Globus pallidus (tissue), 1 donor: ENCODE results near the gene TMC2.
"Not testable (repeated sequence)": the region's sequence is repeated elsewhere in the genome, so short reads cannot be mapped to it uniquely, and the experiment has no call there.

Experiments used
- DNase-seq: peaks from one replicate; pipeline ENCODE4 v3.0.0-alpha.2; 2015; ENCODE audit warnings: low spot score

TMC2 gene

GRCh38 chr20:2536560-2536986 is at the start of gene TMC2:
TMC2 (plus strand) TSS chr20:2536573; CDS start chr20:2536622, 49 bp downstream.
- no peak for DNase-seq

- not testable (repeated sequence) for DNase-seq
These were observed 33.5 kb upstream of the TMC2 start for GRCh38 chr20:2502808-2503384.

GRCh38 chr20:2504803-2505202 is 31.6 kb upstream of the TMC2 start:
- not testable (repeated sequence) for DNase-seq

DNA sequence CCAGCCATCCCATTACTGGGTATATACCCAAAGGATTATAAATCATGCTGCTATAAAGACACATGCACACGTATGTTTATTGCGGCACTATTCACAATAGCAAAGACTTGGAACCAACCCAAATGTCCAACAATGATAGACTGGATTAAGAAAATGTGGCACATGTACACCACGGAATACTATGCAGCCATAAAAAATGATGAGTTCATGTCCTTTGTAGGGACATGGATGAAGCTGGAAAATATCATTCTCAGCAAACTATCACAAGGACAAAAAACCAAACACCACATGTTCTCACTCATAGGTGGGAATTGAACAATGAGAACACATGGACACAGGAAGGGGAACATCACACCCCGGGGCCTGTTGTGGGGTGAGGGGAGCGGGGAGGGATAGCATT is 29.9 kb upstream of the TMC2 start:
- not testable (repeated sequence) for DNase-seq

DNA sequence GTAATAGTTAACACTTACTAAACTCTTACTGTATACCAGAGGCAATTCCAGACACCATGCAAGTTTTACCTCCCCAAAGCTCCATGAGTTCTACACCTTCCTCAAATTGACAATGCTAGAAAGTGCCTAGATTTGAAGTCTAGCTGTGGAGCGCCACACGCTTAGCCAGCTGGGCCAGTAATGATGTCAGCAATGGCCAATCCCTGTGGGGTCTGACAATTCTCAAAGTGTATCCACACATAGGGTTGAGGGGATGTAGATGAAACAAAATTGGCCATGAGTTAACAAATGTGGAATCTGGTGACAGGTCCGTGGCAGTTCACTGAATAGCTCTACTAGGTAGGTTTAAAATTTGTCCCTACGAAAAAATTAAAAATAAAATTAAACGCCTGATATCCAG is 28.9 kb upstream of the TMC2 start:
- DNase-seq, result no peak

- no peak for DNase-seq
These were observed 28.3 kb upstream of the TMC2 start for GRCh38 chr20:2507875-2508630.

- peak; percentile 88 for DNase-seq
These were observed 27.5 kb upstream of the TMC2 start, which contains the start of gene ZNF343 for GRCh38 chr20:2508631-2509467. ZNF343 (minus strand) TSS chr20:2508915; CDS start chr20:2493895, 15,020 bp downstream.

GRCh38 chr20:2509468-2509781 is 26.9 kb upstream of the TMC2 start:
- DNase-seq, result no peak

DNA sequence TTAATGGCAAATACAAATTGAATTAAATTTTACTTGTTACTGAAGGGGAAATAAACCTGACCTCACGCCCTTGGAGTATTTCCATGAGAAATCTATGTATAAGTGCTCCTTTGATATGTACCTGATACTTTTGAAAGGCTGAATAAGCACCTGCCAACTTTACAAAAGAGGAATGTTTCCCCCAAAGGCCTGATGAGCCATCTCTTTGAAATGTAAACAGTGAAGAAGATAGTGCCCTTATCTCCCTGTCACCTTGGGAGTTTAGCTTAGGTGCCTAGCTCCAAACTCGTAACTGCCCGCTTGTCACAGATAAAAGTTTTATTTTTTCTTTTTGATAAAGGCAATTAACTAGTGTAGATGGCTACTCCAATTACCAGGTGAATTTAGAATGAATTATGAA is 26.6 kb upstream of the TMC2 start:
- no peak for DNase-seq

GRCh38 chr20:2515203-2515602 is 21.2 kb upstream of the TMC2 start:
- DNase-seq, result no peak

DNA sequence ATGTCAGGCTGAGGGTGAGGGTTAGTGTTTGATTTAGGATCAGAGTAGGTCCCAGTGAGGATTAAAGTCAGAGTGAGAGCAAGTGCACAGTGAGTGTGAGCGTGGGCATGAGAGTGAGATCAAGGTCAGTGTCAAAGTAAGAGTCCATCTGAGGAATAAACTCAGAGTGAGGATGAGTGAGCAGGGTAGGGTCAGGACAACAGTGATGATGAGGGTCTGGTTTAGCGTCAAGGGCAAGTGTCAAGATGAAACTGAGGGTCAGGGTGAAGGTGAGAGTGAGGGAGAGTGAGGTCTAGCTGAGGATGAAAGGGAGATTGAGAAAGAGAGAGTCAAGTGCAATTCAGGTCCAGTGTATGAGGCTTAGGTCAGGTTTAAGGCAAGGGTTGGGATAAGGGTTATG is 20.0 kb upstream of the TMC2 start:
- DNase-seq, result no peak

- DNase-seq, result no peak
These were observed 18.3 kb upstream of the TMC2 start for GRCh38 chr20:2518096-2518495.

DNA sequence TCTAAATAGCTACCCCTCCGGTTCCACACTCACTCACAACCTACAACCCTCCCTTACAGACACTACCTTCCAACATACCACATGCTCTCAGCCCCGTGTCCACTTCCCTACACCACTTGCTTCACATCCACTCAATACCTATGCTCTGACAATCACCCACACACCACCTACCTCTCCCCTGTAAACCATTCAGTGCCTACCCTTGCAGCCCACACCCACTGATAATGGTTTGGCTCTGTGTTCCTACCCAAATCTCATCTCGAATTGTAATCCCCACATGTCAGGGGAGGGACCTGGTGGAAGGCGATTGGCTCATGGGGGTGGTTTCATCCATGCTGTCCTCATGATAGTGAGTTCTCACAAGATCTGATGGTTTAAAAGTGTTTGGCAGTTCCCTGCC is 17.8 kb upstream of the TMC2 start:
- no peak for DNase-seq

DNA sequence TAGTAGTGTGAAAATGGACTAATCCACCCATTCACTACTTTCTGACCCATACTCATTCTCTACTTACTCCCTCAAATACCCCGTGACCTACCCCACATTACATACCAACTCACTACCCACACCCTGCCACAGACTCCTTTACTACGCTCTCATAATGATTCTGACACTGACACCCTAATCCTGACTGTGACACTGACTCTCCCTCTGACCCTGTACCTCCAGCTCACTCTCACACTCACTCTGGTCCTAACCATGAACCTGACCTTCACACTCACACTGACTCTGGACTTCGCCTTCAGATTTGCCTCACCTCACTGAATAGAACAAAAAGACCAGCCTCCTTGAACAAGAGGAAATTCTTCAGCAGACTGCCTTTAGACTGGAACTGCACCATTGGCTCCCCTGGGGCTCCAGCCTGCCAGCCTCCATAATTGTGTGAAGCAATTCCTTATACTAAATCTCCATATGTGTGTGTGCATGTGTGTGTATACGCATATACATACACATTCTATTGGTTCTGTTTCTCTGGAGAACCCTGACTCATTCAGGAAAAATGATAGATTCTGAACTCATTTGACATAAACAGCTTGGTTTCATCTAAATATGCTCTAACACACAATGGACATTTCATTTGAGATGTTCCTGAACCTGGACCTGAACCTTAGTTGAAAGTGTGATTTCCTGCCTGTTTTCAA is 17.1 kb upstream of the TMC2 start:
- DNase-seq, result no peak

DNA sequence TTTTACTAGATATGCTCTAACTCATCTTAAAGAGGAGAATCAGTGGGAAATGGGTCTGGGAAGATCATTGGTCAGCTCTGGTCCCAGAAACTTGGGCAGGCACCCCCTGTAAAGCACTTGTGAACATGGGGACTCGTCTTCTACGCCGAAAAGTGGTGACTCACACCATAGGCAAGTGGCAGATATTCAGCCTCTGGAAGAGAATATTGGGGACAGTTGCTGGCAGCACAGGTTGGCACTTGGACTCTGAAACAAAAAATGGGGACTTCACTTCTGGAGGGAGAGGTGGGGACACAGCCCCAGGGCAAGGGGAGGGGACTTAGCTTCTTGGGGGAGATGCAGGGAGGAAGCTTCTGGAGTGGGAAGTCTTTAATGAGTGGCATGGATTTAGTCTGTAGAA is 15.8 kb upstream of the TMC2 start:
- no peak for DNase-seq

DNA sequence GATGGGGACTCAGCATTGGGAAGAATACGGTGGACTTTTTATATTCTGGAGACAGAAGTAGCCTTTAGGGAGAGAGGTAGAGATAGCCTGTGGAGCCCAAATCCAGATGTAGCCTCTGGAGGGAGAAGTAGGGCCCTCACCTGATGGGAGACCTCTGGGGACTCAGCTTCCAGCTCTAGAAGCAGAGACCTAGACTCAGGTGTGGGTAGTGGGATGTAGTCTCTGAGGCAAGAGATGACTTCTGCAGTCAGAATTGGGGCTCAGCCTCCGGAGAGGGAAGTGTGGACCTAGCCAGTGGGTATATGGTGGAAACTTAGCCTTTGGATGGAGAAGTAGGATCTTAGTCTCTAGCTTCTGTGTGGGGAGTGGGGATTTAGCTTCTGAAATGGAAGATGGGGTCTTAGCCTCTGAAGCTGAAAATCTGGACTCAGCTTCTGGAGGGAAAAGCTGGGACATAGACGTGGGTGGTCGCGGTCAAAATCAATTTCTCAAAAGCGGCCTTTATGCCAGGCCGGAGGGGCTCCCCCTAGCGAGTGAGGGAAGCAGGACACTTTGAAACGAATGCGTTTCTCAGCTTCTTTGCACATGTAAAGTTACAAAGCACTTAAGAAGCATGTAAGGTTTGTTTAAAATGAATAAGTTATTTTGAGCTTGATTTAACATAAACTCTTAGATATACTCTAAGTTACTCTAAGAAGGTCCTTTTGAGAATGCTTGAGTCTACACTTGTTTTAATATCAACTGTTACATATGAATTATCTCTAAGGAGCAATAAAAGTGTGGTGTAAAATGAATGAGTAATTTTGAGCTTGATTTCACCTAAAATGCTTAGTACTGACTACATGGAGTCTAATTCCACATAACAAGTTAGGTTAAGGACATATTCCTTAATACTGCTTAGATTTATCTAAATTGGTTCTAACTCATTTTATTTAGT is 14.7 kb upstream of the TMC2 start:
- no peak for DNase-seq

DNA sequence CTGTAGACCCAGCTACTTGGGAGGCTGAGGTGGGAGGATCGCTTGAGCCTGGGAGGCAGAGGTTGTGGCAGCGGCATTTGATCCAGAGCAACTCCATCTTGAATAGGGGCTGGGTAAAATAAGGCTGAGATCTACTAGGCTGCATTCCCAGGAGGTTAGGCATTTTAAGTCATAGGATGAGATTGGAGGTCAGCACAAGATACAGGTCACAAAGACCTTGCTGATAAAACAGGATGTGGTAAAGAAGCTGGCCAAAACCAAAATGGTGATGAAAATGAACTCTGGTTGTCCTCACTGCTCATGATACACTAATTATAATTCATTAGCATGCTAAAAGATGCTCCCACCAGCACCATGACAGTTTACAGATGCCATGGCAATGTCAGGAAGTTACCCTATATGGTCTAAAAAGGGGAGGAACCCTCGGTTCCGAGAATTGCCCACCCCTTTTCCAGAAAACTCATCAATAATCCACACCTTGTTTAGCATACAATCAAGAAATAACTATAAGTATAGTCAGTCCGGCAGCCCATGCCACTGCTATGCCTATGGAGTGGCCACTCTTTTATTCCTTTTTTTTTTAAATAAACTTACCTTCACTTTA is 13.4 kb upstream of the TMC2 start:
- not testable (repeated sequence) for DNase-seq

DNA sequence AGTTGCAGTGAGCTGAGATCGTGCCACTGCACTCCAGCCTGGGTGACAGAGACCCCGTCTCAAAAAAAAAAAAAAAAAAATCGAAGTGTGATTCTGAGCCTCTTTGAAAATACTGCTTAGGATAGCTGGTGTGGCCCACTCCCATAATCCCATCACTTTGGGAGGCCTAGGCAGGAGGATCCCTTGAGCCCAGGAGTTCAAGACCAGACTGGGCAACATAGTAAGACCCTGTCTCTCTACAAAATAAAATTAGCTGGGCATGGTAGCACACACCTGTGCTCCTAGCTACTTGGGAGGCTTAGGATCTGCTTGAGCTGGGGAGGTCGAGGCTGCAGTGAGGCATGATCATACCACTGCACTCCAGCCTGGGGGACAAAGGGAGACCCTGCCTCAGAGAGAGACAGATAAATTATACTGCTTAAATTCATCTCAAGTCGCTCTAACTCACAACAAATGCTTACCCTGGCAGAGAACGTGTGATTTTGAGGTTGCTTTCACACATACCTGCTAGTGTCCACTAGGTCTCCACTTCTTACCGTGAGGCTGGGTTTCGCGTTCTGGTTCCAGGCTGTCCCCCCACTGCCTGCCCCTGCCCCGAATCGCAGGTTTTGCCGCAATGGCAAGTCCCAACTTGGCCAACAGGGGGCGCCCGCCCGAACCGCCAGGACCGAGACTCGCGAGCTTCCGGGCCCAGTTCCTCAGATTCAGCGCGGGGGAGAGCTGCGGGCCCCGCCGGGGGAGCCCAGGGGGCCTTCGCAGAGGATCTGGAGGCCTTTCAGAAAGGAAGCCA is 12.3 kb upstream of the TMC2 start:
- DNase-seq, result peak; percentile 82

DNA sequence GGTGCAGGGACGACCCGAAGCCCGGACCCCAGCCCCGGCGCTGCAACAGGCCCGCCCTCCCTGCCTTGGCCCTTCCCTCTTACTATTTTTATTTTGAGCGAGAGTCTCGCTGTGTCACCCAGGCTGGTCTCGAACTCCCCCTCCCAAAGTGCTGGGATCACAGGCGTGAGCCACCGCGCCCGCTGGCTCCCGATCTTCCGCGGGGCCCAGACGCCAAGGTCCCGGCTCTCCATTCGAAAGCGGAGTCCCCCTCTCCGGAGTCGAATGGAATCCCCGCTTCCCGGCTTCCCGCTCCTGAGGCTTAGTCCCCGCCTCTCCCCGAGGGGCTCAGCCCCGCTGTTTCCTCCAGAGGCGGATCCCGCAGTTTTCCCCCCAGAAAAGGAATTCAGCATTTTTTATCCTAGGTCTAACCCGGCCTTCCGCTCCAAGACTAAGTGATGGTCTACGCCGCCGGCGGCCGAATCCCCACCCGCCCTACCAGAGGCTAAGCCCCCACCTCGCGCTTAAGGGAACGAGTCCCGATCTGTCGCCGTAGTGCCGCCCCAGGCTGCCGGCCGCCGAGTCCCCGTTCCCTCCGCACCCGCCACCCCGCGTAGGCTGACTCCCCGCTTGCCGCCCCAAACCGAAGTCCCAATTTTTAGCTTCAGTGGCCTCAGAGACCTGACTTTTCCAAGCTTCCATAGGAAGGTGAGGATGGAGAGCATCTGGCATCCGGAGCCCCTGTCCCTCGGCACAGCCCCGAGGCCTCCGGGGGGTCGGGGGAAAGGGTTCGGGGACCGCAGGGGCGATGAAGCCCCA is 11.5 kb upstream of the TMC2 start:
- DNase-seq, result peak; percentile 20
